ENCODE data around the gene OSBPL10.

DNA sequence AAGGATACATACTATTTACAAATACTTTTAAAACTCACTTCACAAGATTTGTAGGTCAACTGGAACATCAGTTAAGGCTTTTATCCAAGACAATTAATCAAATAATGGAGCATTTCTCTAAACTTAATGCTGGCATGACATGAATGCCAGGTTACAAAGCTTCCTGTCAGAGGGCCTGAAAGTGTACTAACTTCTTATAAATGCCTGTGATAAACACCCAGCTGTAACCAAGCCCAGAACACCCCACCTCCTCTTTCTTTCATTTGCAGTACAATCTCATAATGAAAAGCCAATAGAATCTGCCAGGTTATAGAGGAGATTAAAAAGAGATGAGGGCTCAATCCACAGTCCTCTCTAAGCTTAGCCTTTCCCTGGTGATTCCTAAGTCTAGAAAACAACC lies 214.4 kb downstream of the OSBPL10 start:
- TF ChIP-seq EZH2phosphoT487 (IDR thresholded peaks at IDR 0.05; ENCODE audit: insufficient read depth, low read depth) (no peak), EZH2 (IDR thresholded peaks at IDR 0.05; ENCODE audit: insufficient read depth, poor library complexity, severe bottlenecking) (no peak)

Data from GM23248 (cell line).